Calu3 (cell line): ENCODE results near the gene CD70. TPM values are rescaled to one million over a fixed set of nuclear protein-coding genes. Genes with fewer than 3 reads are reported as not detected.
"Not testable (repeated sequence)": the region's sequence is repeated elsewhere in the genome, so short reads cannot be mapped to it uniquely, and the experiment has no call there.

Experiments used
- BruUV-seq: library from RNA; stranded (reverse); fragments of 400-500 nt; replicated peaks from 2 replicates; lab custom pipeline; 2021; lab: Mats Ljungman, UMichigan
- CTCF ChIA-PET: fragments of 300-600 bp; sonication (Branson Sonifier 250); formaldehyde crosslinking; loops from one replicate; lab custom pipeline; 2022; ENCODE audit warnings: antibody characterized with exemption; lab: Charles Lee
- DNase-seq: peaks from one replicate; pipeline ENCODE4 v3.0.0; 2022
- H3K27ac Mint-ChIP-seq: one replicate; pipeline ENCODE4 v1.8.0; 2022; ENCODE audit warnings: mixed read lengths; ENCODE audit not compliant: unreplicated experiment
- H3K27me3 Mint-ChIP-seq: one replicate; pipeline ENCODE4 v1.8.0; 2022; ENCODE audit warnings: mixed read lengths; ENCODE audit not compliant: unreplicated experiment
- H3K36me3 Mint-ChIP-seq: one replicate; pipeline ENCODE4 v1.8.0; 2022; ENCODE audit warnings: mild to moderate bottlenecking, moderate library complexity, mixed read lengths; ENCODE audit not compliant: insufficient read depth, unreplicated experiment
- H3K4me1 Mint-ChIP-seq: one replicate; pipeline ENCODE4 v1.8.0; 2022; ENCODE audit warnings: mild to moderate bottlenecking, low read depth, mixed read lengths; ENCODE audit not compliant: unreplicated experiment
- H3K4me3 Mint-ChIP-seq: one replicate; pipeline ENCODE4 v1.8.0; 2022; ENCODE audit warnings: mild to moderate bottlenecking, low read depth, moderate library complexity, mixed read lengths; ENCODE audit not compliant: unreplicated experiment
- H3K9me3 Mint-ChIP-seq: one replicate; pipeline ENCODE4 v1.8.0; 2022; ENCODE audit warnings: low read depth, mixed read lengths; ENCODE audit not compliant: unreplicated experiment
- CTCF ChIP-seq: fragments of 200-600 bp; IDR thresholded peaks from one replicate; pipeline ENCODE4 v1.8.0; 2022; ENCODE audit warnings: antibody characterized with exemption; ENCODE audit not compliant: unreplicated experiment
- intact Hi-C: fragments of 100-400 bp; cut with micrococcal nuclease; formaldehyde crosslinking; loops from one replicate; pipeline ENCODE4 v1.10.0; 2022; ENCODE audit not compliant: unreplicated experiment
- total RNA-seq: library from RNA; stranded (reverse); gene quantifications from 2 replicates; pipeline ENCODE4 v1.2.3, GENCODE V29; 2022

The CD70 gene
- total RNA-seq, 1 experiment from 2014 or later = 0.68 TPM

- H3K36me3 Mint-ChIP-seq = no peaks in the 10 kb centered on the region
- no peak for DNase-seq
- no peaks in the 10 kb centered on the region for H3K9me3 Mint-ChIP-seq
- TF ChIP-seq CTCF = no peak
- intact Hi-C loops = no loop called here
- no TSS peak for BruUV-seq
- CTCF ChIA-PET = interaction anchor here (0.6 kb wide), 1 partner anchor 17 kb away, joined by 3 read pairs; no protein-coding TSS in a partner anchor
- peaks cover 55% of the 10 kb centered on the region for H3K27me3 Mint-ChIP-seq
- peaks cover 28% of the 10 kb centered on the region for H3K4me1 Mint-ChIP-seq
- H3K4me3 Mint-ChIP-seq = peak overlapping the region; percentile 69
- no peak overlapping the region for H3K27ac Mint-ChIP-seq
Observed at GRCh38 chr19:6586056-6586455, 4.9 kb downstream of the CD70 start.

- H3K4me3 Mint-ChIP-seq, DNase-seq, intact Hi-C loops, H3K36me3 Mint-ChIP-seq, BruUV-seq, H3K27ac Mint-ChIP-seq, CTCF ChIA-PET, H3K9me3 Mint-ChIP-seq: not testable (repeated sequence)
- Mint-ChIP-seq H3K27me3 (peaks cover 22% of the 10 kb centered on the region), H3K4me1 (peaks cover 25% of the 10 kb centered on the region)
Observed at GRCh38 chr19:6582515-6583484, 8.2 kb downstream of the CD70 start.

GRCh38 chr19:6580313-6580712, 10.6 kb downstream of the CD70 start:
- DNase-seq = peak; percentile 67
- peaks cover 13% of the 10 kb centered on the region for H3K4me1 Mint-ChIP-seq
- no peak overlapping the region for H3K4me3 Mint-ChIP-seq
- intact Hi-C loops = no loop called here
- BruUV-seq = no TSS peak
- H3K27me3 Mint-ChIP-seq = no peaks in the 10 kb centered on the region
- TF ChIP-seq CTCF = no peak
- H3K36me3 Mint-ChIP-seq = no peaks in the 10 kb centered on the region
- no peak overlapping the region for H3K27ac Mint-ChIP-seq
- CTCF ChIA-PET = interaction anchor here (0.7 kb wide), 1 partner anchor 88 kb away, joined by 5 read pairs; no protein-coding TSS in a partner anchor
- H3K9me3 Mint-ChIP-seq = no peaks in the 10 kb centered on the region

GRCh38 chr19:6579450-6580178, 11.3 kb downstream of the CD70 start:
- intact Hi-C loops = no loop called here
- Mint-ChIP-seq H3K9me3 (no peaks in the 10 kb centered on the region), H3K4me3 (no peak overlapping the region), H3K27me3 (no peaks in the 10 kb centered on the region), H3K36me3 (no peaks in the 10 kb centered on the region), H3K4me1 (peaks cover 13% of the 10 kb centered on the region), H3K27ac (no peak overlapping the region)
- no peak for TF ChIP-seq CTCF
- no peak for DNase-seq
- CTCF ChIA-PET = interaction anchor here (0.6 to 0.7 kb wide), 3 partner anchors 54 to 293 kb away, joined by 4 to 7 read pairs (median 5); no protein-coding TSS in a partner anchor
- no TSS peak for BruUV-seq
